Neural cell (in vitro differentiated cells): ENCODE results near the gene CD68. TPM values are rescaled to one million over a fixed set of nuclear protein-coding genes. Genes with fewer than 3 reads are reported as not detected.

ENCODE experiments used
- H2AFZ ChIP-seq: fragments of 200-600, 300-800 bp; sonication (generic), shearing (Covaris generic); 2 replicates; pipeline ENCODE4 v1.6.0; 2014; ENCODE audit warnings: low read depth, mild to moderate bottlenecking, antibody characterized with exemption, low read length, moderate library complexity
- H3F3A ChIP-seq: fragments of 200-600 bp; shearing (Covaris generic); 2 replicates; pipeline ENCODE4 v1.6.1; 2016; ENCODE audit warnings: mild to moderate bottlenecking, moderate library complexity, mixed read lengths, antibody characterized with exemption, low read length; ENCODE audit not compliant: insufficient read depth, poor library complexity, severe bottlenecking
- H3K27ac ChIP-seq: fragments of 200-600, 300-800 bp; sonication (generic), shearing (Covaris generic); 2 replicates; pipeline ENCODE4 v1.5.1; 2014; ENCODE audit warnings: mild to moderate bottlenecking, low read length, moderate library complexity
- H3K27me3 ChIP-seq: fragments of 300-800, 200-600 bp; sonication (generic), shearing (Covaris generic); 2 replicates; pipeline ENCODE4 v1.6.0; 2014; ENCODE audit warnings: mild to moderate bottlenecking, low read depth, low read length, moderate library complexity; ENCODE audit not compliant: insufficient read depth
- H3K36me3 ChIP-seq: fragments of 300-800, 200-600 bp; sonication (generic), shearing (Covaris generic); 2 replicates; pipeline ENCODE4 v1.5.1; 2014; ENCODE audit warnings: mild to moderate bottlenecking, antibody characterized with exemption, low read length, moderate library complexity; ENCODE audit not compliant: insufficient read depth
- H3K4me2 ChIP-seq: fragments of 300-800, 200-600 bp; sonication (generic), shearing (Covaris generic); 2 replicates; pipeline ENCODE4 v1.6.0; 2014; ENCODE audit warnings: mild to moderate bottlenecking, low read length
- H3K4me3 ChIP-seq: fragments of 300-800, 200-600 bp; sonication (generic), shearing (Covaris generic); 2 replicates; pipeline ENCODE4 v1.5.1; 2014; ENCODE audit warnings: mild to moderate bottlenecking, low read length, moderate library complexity
- H3K79me2 ChIP-seq: fragments of 200-600 bp; shearing (Covaris generic); replicated peaks from 2 replicates; pipeline ENCODE4 v1.6.0; 2014; ENCODE audit warnings: mild to moderate bottlenecking, low read length, moderate library complexity; ENCODE audit not compliant: insufficient read depth
- H3K9ac ChIP-seq: fragments of 300-800, 200-600 bp; sonication (generic), shearing (Covaris generic); 2 replicates; pipeline ENCODE4 v1.6.1; 2016; ENCODE audit warnings: mild to moderate bottlenecking, low read length, mixed read lengths
- H3K9me2 ChIP-seq: fragments of 200-600 bp; shearing (Covaris generic); 2 replicates; pipeline ENCODE4 v1.6.1; 2016; ENCODE audit warnings: mild to moderate bottlenecking, low read length, mixed read lengths; ENCODE audit not compliant: insufficient read depth
- H3K9me3 ChIP-seq: fragments of 200-600, 300-800 bp; sonication (generic), shearing (Covaris generic); 2 replicates; pipeline ENCODE4 v1.6.1; 2016; ENCODE audit warnings: mild to moderate bottlenecking, mixed run types, low read length, moderate library complexity, mixed read lengths
- H4K20me1 ChIP-seq: fragments of 200-600 bp; shearing (Covaris generic); 2 replicates; pipeline ENCODE4 v1.6.1; 2016; ENCODE audit warnings: mild to moderate bottlenecking, mixed run types; ENCODE audit not compliant: insufficient read depth
- CTCF ChIP-seq: fragments of 450-650 bp; IDR thresholded peaks from 2 replicates; pipeline ENCODE4 v1.5.1; 2014; ENCODE audit warnings: antibody characterized with exemption, mild to moderate bottlenecking, moderate library complexity; ENCODE audit not compliant: poor library complexity, severe bottlenecking
- EP300 ChIP-seq: fragments of 450-650 bp; conservative IDR thresholded peaks from 2 replicates; pipeline ENCODE4 v1.6.1; 2014; ENCODE audit warnings: antibody characterized with exemption, mild to moderate bottlenecking, moderate library complexity; ENCODE audit not compliant: poor library complexity, severe bottlenecking
- EZH2 ChIP-seq: fragments of 200-600, 300-800 bp; shearing (Covaris generic), sonication (generic); IDR thresholded peaks from 2 replicates; pipeline ENCODE4 v1.6.1; 2014; ENCODE audit warnings: antibody characterized with exemption, low read length, borderline replicate concordance, mild to moderate bottlenecking; ENCODE audit not compliant: insufficient read depth, poor library complexity, severe bottlenecking
- MXI1 ChIP-seq: fragments of 450-650 bp; conservative IDR thresholded peaks from 2 replicates; pipeline ENCODE4 v1.6.1; 2014; ENCODE audit warnings: antibody characterized with exemption, mild to moderate bottlenecking; ENCODE audit not compliant: poor library complexity, severe bottlenecking
- POLR2AphosphoS5 ChIP-seq: IDR thresholded peaks from 2 replicates; pipeline ENCODE4 v1.6.1; 2012
- RAD21 ChIP-seq: fragments of 450-650 bp; conservative IDR thresholded peaks from 2 replicates; pipeline ENCODE4 v1.6.1; 2014; ENCODE audit warnings: antibody characterized with exemption, mild to moderate bottlenecking, moderate library complexity
- REST ChIP-seq: IDR thresholded peaks from 2 replicates; pipeline ENCODE4 v1.6.1; 2012; ENCODE audit warnings: borderline replicate concordance
- SMC3 ChIP-seq: fragments of 450-650 bp; conservative IDR thresholded peaks from 2 replicates; pipeline ENCODE4 v1.6.1; 2014; ENCODE audit warnings: antibody characterized with exemption, mild to moderate bottlenecking, moderate library complexity; ENCODE audit not compliant: poor library complexity
- TAF1 ChIP-seq: IDR thresholded peaks from 2 replicates; pipeline ENCODE4 v1.6.1; 2012; ENCODE audit warnings: low read depth
- polyA plus RNA-seq: library from polyadenylated mRNA; depleted of rRNA; stranded (reverse); fragments of >200 nt; gene quantifications from 2 replicates; pipeline ENCODE4 v1.2.3, GENCODE V29; 2014

Gene CD68
- polyA plus RNA-seq, 1 donor from 2014 or later, result not detected

GRCh38 chr17:7548585-7549400 lies 30.6 kb upstream of the CD68 start, which contains the start of gene TNFSF12:
TNFSF12 (plus strand) TSS chr17:7549058; CDS start chr17:7549154, 96 bp downstream.
- Histone ChIP-seq H3F3A (no peaks in the 10 kb centered on the region), H3K36me3 (no peaks in the 10 kb centered on the region), H3K4me2 (no peak within 1 kb of the TSS), H3K9me3 (no peaks in the 10 kb centered on the region), H3K27ac (no peak within 1 kb of the TSS), H3K79me2 (no peaks in the 10 kb centered on the region), H3K9me2 (no peaks in the 10 kb centered on the region), H3K9ac (no peak within 1 kb of the TSS), H4K20me1 (no peaks in the 10 kb centered on the region), H2AFZ (no peak within 1 kb of the TSS), H3K4me3 (peak within 1 kb of the TSS; percentile 57), H3K27me3 (peaks cover 22% of the 10 kb centered on the region)
- TF ChIP-seq MXI1, result no peak

DNA sequence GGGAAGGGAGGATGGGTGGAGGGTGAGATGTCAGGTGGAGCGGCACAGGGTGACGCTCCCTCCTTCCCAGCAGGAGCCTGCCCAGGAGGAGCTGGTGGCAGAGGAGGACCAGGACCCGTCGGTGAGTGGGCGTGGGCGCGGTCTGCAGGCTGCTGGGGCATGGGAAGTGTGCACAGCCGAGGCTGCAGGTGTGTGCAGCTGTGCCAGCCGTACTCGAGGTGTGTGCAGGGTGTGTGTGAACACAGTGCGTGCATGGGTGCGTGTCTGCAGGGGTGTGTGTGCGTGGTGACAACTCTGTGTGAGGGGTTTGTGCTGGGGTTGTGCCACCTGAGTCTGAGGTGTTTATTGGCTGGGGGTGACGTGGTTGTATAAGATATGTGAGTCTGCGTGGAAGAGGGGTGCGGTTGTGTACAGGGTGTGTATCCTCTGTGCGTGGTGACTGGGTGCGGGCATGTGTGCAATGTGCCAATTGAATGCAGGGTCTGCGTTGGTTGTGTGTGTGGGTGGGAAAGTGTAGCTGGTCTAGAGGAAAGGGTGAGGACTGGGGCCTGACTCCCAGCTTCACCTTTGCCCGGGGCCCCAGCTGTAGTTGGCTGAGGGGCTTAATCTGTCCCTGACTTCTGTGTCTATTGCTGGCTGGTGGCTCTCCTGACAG lies 29.9 kb upstream of the CD68 start:
- Histone ChIP-seq H3K9me3 (no peaks in the 10 kb centered on the region), H3K79me2 (no peaks in the 10 kb centered on the region), H3F3A (no peaks in the 10 kb centered on the region), H2AFZ (no peak overlapping the region), H3K36me3 (no peaks in the 10 kb centered on the region), H3K4me2 (no peak overlapping the region), H4K20me1 (no peaks in the 10 kb centered on the region), H3K27ac (no peak overlapping the region), H3K9me2 (no peaks in the 10 kb centered on the region), H3K4me3 (no peak overlapping the region), H3K9ac (no peak overlapping the region), H3K27me3 (peaks cover 22% of the 10 kb centered on the region)
- TF ChIP-seq EZH2, result no peak
- no peak for TF ChIP-seq CTCF
- no peak for TF ChIP-seq EP300
- TF ChIP-seq MXI1, result no peak
- no peak for TF ChIP-seq REST
- TF ChIP-seq RAD21, result no peak
- TF ChIP-seq POLR2AphosphoS5, result no peak
- no peak for TF ChIP-seq SMC3
- TF ChIP-seq TAF1, result no peak
